ENCODE measurements around the gene MAGED2. TPM values are rescaled to one million over a fixed set of nuclear protein-coding genes. Genes with fewer than 3 reads are reported as not detected.
"Not testable (repeated sequence)": the region's sequence is repeated elsewhere in the genome, so short reads cannot be mapped to it uniquely, and the experiment has no call there.

Gene MAGED2, protein sequence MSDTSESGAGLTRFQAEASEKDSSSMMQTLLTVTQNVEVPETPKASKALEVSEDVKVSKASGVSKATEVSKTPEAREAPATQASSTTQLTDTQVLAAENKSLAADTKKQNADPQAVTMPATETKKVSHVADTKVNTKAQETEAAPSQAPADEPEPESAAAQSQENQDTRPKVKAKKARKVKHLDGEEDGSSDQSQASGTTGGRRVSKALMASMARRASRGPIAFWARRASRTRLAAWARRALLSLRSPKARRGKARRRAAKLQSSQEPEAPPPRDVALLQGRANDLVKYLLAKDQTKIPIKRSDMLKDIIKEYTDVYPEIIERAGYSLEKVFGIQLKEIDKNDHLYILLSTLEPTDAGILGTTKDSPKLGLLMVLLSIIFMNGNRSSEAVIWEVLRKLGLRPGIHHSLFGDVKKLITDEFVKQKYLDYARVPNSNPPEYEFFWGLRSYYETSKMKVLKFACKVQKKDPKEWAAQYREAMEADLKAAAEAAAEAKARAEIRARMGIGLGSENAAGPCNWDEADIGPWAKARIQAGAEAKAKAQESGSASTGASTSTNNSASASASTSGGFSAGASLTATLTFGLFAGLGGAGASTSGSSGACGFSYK
- total RNA-seq: 100 to 1,000 TPM; 261 to 273 TPM
- 355 TPM for polyA plus RNA-seq (2013, experiment 1 of 2)
- polyA plus RNA-seq (2013, experiment 2 of 2): 364 TPM
- long read RNA-seq, experiment 1, transcript MAGED2-204 (13 exons, 2,048 nt): minor isoform, 13 of 121 reads
- long read RNA-seq, experiment 1, transcript MAGED2-206 (13 exons, 2,189 nt): major isoform, 26 of 121 reads
- long read RNA-seq, experiment 1, partial matches to known transcripts: 66 of 121 reads
- long read RNA-seq, experiment 1, other reads (novel, unspliced or antisense): 10 of 121 reads
- long read RNA-seq, experiment 2, transcript MAGED2-206 (13 exons, 2,189 nt): major isoform, 659 of 1,117 reads
- long read RNA-seq, experiment 2, transcript MAGED2-203 (12 exons, 2,066 nt): minor isoform, 21 of 1,117 reads
- long read RNA-seq, experiment 2, transcript MAGED2-201 (12 exons, 1,958 nt): minor isoform, 16 of 1,117 reads
- long read RNA-seq, experiment 2, transcript MAGED2-204 (13 exons, 2,048 nt): minor isoform, 229 of 1,117 reads
- long read RNA-seq, experiment 2, partial matches to known transcripts: 69 of 1,117 reads
- long read RNA-seq, experiment 2, other reads (novel, unspliced or antisense): 122 of 1,117 reads
- long read RNA-seq, experiment 3, transcript MAGED2-206 (13 exons, 2,189 nt): major isoform, 1,823 of 2,945 reads
- long read RNA-seq, experiment 3, transcript MAGED2-201 (12 exons, 1,958 nt): minor isoform, 34 of 2,945 reads
- long read RNA-seq, experiment 3, transcript MAGED2-204 (13 exons, 2,048 nt): minor isoform, 614 of 2,945 reads
- long read RNA-seq, experiment 3, transcript MAGED2-203 (12 exons, 2,066 nt): minor isoform, 93 of 2,945 reads
- long read RNA-seq, experiment 3, partial matches to known transcripts: 99 of 2,945 reads
- long read RNA-seq, experiment 3, other reads (novel, unspliced or antisense): 281 of 2,945 reads
- long read RNA-seq, experiment 4, transcript MAGED2-201 (12 exons, 1,958 nt): minor isoform, 14 of 697 reads
- long read RNA-seq, experiment 4, transcript MAGED2-206 (13 exons, 2,189 nt): major isoform, 390 of 697 reads
- long read RNA-seq, experiment 4, transcript MAGED2-204 (13 exons, 2,048 nt): minor isoform, 164 of 697 reads
- long read RNA-seq, experiment 4, transcript MAGED2-203 (12 exons, 2,066 nt): minor isoform, 12 of 697 reads
- long read RNA-seq, experiment 4, partial matches to known transcripts: 46 of 697 reads
- long read RNA-seq, experiment 4, other reads (novel, unspliced or antisense): 71 of 697 reads

DNA sequence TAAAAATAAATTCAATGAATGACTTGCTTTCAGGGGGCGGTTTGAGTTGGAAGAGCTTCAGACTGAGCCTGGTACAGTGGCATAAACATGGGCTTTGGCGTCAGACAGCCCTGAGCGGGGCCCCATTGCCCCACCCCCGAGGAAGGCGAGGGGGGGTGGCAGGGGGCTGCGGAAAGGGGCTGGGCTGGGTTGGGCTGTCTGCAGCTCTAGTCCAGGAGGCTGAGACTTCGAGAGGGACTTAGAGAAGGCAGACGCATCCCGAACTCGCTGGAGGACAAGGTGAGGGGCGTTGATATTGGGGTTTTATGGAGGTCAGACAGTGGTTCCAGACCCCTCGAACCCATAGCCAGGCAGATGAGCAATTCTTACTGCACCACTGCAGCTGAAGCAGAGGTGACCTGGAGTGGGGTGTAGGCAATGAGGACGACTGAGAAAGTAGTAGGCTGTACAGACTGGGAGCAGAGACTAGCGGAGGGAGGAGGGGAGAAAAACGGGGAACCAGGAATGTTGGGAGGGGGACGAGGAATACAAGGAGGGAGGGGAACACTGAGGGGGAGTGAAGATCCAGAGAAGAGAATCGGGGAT, at the start of gene MAGED2:
Gene MAGED2, plus strand, starts transcription at position 222 of the 585 bp plus-strand sequence. CDS start 1,587 bp downstream, outside the sequence.
- Mint-ChIP-seq H3K4me3 (peak within 1 kb of the TSS; percentile 91), H3K36me3 (ENCODE audit: low read depth) (peaks cover 28% of the 10 kb centered on the region), H3K9me3 (peaks cover 69% of the 10 kb centered on the region), H3K27ac (peak within 1 kb of the TSS; percentile 97), H3K27me3 (ENCODE audit: insufficient read depth) (no peaks in the 10 kb centered on the region), H3K4me1 (peaks cover 12% of the 10 kb centered on the region)
- Histone ChIP-seq H3K9me3 (ENCODE audit: control insufficient read depth, low read length) (no peaks in the 10 kb centered on the region), H3K27ac (ENCODE audit: low read depth, low read length) (peak within 1 kb of the TSS; percentile 93), H3K36me3 (ENCODE audit: control insufficient read depth, insufficient read depth, low read length) (peaks cover 29% of the 10 kb centered on the region), H3K9ac (ENCODE audit: extremely low read depth, low read length, poor library complexity, severe bottlenecking) (peak within 1 kb of the TSS; percentile 75), H3K4me1 (ENCODE audit: control insufficient read depth, insufficient read depth, low read length) (no peaks in the 10 kb centered on the region), H3K27me3 (ENCODE audit: control insufficient read depth, insufficient read depth, low read length, poor library complexity, severe bottlenecking) (no peaks in the 10 kb centered on the region), H3K4me3 (ENCODE audit: low read length) (peak within 1 kb of the TSS; percentile 97)
- TF ChIP-seq, protein P1, sequence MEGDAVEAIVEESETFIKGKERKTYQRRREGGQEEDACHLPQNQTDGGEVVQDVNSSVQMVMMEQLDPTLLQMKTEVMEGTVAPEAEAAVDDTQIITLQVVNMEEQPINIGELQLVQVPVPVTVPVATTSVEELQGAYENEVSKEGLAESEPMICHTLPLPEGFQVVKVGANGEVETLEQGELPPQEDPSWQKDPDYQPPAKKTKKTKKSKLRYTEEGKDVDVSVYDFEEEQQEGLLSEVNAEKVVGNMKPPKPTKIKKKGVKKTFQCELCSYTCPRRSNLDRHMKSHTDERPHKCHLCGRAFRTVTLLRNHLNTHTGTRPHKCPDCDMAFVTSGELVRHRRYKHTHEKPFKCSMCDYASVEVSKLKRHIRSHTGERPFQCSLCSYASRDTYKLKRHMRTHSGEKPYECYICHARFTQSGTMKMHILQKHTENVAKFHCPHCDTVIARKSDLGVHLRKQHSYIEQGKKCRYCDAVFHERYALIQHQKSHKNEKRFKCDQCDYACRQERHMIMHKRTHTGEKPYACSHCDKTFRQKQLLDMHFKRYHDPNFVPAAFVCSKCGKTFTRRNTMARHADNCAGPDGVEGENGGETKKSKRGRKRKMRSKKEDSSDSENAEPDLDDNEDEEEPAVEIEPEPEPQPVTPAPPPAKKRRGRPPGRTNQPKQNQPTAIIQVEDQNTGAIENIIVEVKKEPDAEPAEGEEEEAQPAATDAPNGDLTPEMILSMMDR (conservative IDR thresholded peaks at IDR 0.05): no peak
- peak; percentile 57 for DNase-seq
- WGBS, 2 experiments (ENCODE audit: insufficient coverage in 1 of 2, insufficient read length in 1 of 2): 0% methylated on average over 3 to 17 of the region's 17 CpGs

GRCh38 chrX:54758114-54759055, 49.2 kb upstream of the MAGED2 start:
- Mint-ChIP-seq H3K4me3 (no peak overlapping the region), H3K4me1 (peaks cover 12% of the 10 kb centered on the region), H3K27me3 (ENCODE audit: insufficient read depth) (peaks cover 1% of the 10 kb centered on the region), H3K27ac (no peak overlapping the region), H3K36me3 (ENCODE audit: low read depth) (no peaks in the 10 kb centered on the region), H3K9me3 (peaks cover 61% of the 10 kb centered on the region)
- H3K4me1 ChIP-seq (ENCODE audit: control insufficient read depth, insufficient read depth, low read length): no peaks in the 10 kb centered on the region
- no peaks in the 10 kb centered on the region for H3K36me3 ChIP-seq (ENCODE audit: control insufficient read depth, insufficient read depth, low read length)
- H3K27ac ChIP-seq (ENCODE audit: low read depth, low read length): no peak overlapping the region
- 93 to 94% methylated on average over 3 to 21 of the region's 21 CpGs for WGBS, 2 experiments (ENCODE audit: insufficient coverage in 1 of 2, insufficient read length in 1 of 2)
- peak; percentile 53 for DNase-seq
- TF ChIP-seq, protein P1 (conservative IDR thresholded peaks at IDR 0.05): peak; percentile 51
- no peaks in the 10 kb centered on the region for H3K27me3 ChIP-seq (ENCODE audit: control insufficient read depth, insufficient read depth, low read length, poor library complexity, severe bottlenecking)
- H3K9ac ChIP-seq (ENCODE audit: extremely low read depth, low read length, poor library complexity, severe bottlenecking): no peak overlapping the region
- no peak overlapping the region for H3K4me3 ChIP-seq (ENCODE audit: low read length)
- H3K9me3 ChIP-seq (ENCODE audit: control insufficient read depth, low read length): no peaks in the 10 kb centered on the region

GRCh38 chrX:54774391-54775094, 33.0 kb upstream of the MAGED2 start:
- peak overlapping the region; percentile 79 for H3K27ac ChIP-seq (ENCODE audit: low read depth, low read length)
- 100% methylated on average over 1 of the region's 2 CpGs; no CpG with 5 or more reads in 1 of the 2 experiments for WGBS, 2 experiments (ENCODE audit: insufficient coverage in 1 of 2, insufficient read length in 1 of 2)
- H3K9me3 Mint-ChIP-seq: peaks cover 77% of the 10 kb centered on the region

More at GRCh38 chrX:54774391-54775094, 33.0 kb upstream of the MAGED2 start:
- H3K4me1 Mint-ChIP-seq: peaks cover 12% of the 10 kb centered on the region
- peak; percentile 70 for DNase-seq
- not testable (repeated sequence) for H3K36me3 Mint-ChIP-seq (ENCODE audit: low read depth); H3K9ac ChIP-seq (ENCODE audit: extremely low read depth, low read length, poor library complexity, severe bottlenecking); H3K27me3 Mint-ChIP-seq (ENCODE audit: insufficient read depth); H3K4me3 Mint-ChIP-seq; H3K4me1 ChIP-seq (ENCODE audit: control insufficient read depth, insufficient read depth, low read length); H3K9me3 ChIP-seq (ENCODE audit: control insufficient read depth, low read length); H3K4me3 ChIP-seq (ENCODE audit: low read length); H3K36me3 ChIP-seq (ENCODE audit: control insufficient read depth, insufficient read depth, low read length); H3K27me3 ChIP-seq (ENCODE audit: control insufficient read depth, insufficient read depth, low read length, poor library complexity, severe bottlenecking)
- H3K27ac Mint-ChIP-seq: peak overlapping the region; percentile 90
